ENCODE data around the gene DNPH1. TPM values are rescaled to one million over a fixed set of nuclear protein-coding genes. Genes with fewer than 3 reads are reported as not detected.

Gene DNPH1
- total and polyA plus RNA-seq, 4 donors, result 18.1 to 70.6 (median 67.0) TPM

DNA sequence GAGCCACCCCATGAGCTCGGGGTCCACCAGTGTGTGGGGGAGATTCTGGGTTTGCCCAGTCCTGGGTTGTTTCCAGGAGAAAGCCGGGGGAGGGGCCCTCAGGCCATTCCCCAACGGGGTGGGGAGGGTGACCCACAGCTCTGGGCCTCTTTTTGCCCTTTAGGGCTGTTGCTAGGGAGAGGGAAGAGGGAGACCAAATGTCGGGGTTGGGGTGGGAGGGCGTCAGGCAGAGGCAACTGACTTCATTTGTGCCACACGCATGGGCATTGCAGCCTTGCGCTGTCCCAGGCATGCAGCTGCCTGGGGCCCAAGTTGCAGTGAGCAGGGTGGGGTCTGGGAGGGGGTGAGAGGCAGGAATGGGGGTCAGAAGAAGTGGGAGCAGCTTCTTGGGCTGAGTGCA lies 49.2 kb downstream of the DNPH1 start:
- no peak for DNase-seq (ENCODE audit: low read depth in 4 of 6, low spot score in 6 of 6)
- H3K36me3 ChIP-seq (ENCODE audit: control insufficient read depth, insufficient read depth, low read length), result peaks cover 62% of the 10 kb centered on the region
- H3K27ac ChIP-seq (ENCODE audit: low read depth, low read length), result no peak overlapping the region
- no peaks in the 10 kb centered on the region for H3K27me3 ChIP-seq (ENCODE audit: control insufficient read depth, insufficient read depth, low read length)
- H3K4me3 ChIP-seq (ENCODE audit: low read depth, low read length), result no peak overlapping the region
- WGBS (ENCODE audit: insufficient coverage), result 83% methylated on average over 6 of the region's 7 CpGs
- no peaks in the 10 kb centered on the region for H3K9me3 ChIP-seq (ENCODE audit: control insufficient read depth, insufficient read depth, low read length)
- H3K4me1 ChIP-seq (ENCODE audit: control insufficient read depth, insufficient read depth, low read length), result peaks cover 23% of the 10 kb centered on the region

DNA sequence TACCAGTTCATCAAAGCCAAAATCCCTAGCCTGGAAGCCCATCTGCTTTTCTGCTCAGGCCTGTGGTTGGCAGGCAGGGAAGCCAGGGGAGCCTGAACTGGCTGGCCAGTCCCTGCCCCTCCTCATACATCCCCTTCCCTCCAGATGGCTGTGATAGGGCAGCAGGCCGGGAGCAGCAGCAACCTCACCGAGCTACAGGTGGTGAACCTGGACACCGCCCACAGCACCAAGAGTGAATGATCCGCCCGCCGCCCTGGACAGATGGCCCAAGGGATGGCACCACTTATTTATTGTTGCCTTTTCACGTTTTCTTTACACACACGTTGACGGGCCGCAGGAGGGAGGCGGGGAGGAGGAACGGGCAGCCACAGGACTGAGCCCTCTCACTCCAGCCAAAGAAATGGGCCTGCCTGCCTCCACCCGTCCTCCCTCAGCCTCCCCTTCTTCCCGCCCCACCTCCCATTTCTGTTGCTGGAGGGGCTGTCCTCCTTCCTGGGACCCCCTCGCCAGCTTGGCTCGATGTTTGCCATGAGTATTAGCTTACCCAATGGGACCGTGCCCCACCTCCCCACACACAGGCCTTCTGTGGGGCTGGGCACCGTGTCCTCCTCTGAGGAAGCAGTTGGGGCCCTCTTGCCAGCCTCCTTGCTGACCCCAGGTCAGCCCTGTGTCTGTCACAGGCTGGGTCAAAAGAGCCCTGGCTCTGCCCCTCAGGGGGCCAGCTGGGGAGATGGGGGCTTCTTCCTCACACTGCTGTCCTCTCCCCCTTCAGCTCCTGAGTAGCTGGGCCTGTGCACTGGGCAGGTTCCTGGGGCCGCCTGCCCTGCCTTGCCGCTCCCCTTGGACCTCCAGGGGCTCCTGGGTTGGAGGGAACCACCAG lies 50.1 kb downstream of the DNPH1 start:
- Histone ChIP-seq H3K27me3 (ENCODE audit: control insufficient read depth, insufficient read depth, low read length) (no peaks in the 10 kb centered on the region), H3K4me1 (ENCODE audit: control insufficient read depth, insufficient read depth, low read length) (peaks cover 23% of the 10 kb centered on the region), H3K27ac (ENCODE audit: low read depth, low read length) (no peak overlapping the region), H3K36me3 (ENCODE audit: control insufficient read depth, insufficient read depth, low read length) (peaks cover 57% of the 10 kb centered on the region), H3K4me3 (ENCODE audit: low read depth, low read length) (no peak overlapping the region), H3K9me3 (ENCODE audit: control insufficient read depth, insufficient read depth, low read length) (no peaks in the 10 kb centered on the region)
- WGBS (ENCODE audit: insufficient coverage), result 84% methylated on average over 18 of the region's 20 CpGs
- DNase-seq (ENCODE audit: low read depth in 4 of 6, low spot score in 6 of 6), result no peak

DNA sequence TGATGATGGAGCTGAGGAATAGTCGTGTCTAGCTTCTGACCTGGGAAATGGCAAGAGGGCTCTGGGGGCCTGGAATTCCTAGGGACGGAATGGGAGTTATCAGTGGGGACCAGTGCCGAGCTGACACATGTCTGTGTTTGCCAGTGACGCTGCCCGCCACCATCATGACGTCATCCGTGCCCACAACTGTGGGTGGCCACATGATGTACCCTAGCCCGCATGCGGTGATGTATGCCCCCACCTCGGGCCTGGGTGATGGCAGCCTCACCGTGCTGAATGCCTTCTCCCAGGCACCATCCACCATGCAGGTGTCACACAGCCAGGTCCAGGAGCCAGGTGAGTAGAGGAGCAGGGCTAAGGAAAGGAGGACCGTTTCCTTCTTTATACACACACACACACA lies 51.1 kb downstream of the DNPH1 start:
- H3K9me3 ChIP-seq (ENCODE audit: control insufficient read depth, insufficient read depth, low read length), result no peaks in the 10 kb centered on the region
- H3K27me3 ChIP-seq (ENCODE audit: control insufficient read depth, insufficient read depth, low read length), result no peaks in the 10 kb centered on the region
- peaks cover 33% of the 10 kb centered on the region for H3K4me1 ChIP-seq (ENCODE audit: control insufficient read depth, insufficient read depth, low read length)
- no peak for DNase-seq (ENCODE audit: low read depth in 4 of 6, low spot score in 6 of 6)
- no peak overlapping the region for H3K27ac ChIP-seq (ENCODE audit: low read depth, low read length)
- peaks cover 59% of the 10 kb centered on the region for H3K36me3 ChIP-seq (ENCODE audit: control insufficient read depth, insufficient read depth, low read length)
- WGBS (ENCODE audit: insufficient coverage), result 91% methylated on average over 6 of the region's 12 CpGs
- H3K4me3 ChIP-seq (ENCODE audit: low read depth, low read length), result no peak overlapping the region

DNA sequence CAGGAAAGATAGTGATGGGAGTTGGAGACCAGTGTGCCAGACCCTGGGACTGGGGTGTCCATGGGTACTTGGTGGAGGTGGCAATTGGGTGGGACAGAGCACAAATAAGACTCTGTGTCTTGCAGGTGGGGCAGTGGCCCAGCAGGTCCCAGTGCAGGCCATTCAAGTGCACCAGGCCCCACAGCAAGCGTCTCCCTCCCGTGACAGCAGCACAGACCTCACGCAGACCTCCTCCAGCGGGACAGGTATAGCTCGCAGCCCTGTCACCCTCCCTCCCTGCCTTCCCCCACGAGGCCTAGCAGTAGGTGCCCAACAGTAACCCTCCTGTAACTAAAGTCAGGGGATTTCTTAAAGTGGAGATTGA lies 52.9 kb downstream of the DNPH1 start:
- peaks cover 59% of the 10 kb centered on the region for H3K36me3 ChIP-seq (ENCODE audit: control insufficient read depth, insufficient read depth, low read length)

DNA sequence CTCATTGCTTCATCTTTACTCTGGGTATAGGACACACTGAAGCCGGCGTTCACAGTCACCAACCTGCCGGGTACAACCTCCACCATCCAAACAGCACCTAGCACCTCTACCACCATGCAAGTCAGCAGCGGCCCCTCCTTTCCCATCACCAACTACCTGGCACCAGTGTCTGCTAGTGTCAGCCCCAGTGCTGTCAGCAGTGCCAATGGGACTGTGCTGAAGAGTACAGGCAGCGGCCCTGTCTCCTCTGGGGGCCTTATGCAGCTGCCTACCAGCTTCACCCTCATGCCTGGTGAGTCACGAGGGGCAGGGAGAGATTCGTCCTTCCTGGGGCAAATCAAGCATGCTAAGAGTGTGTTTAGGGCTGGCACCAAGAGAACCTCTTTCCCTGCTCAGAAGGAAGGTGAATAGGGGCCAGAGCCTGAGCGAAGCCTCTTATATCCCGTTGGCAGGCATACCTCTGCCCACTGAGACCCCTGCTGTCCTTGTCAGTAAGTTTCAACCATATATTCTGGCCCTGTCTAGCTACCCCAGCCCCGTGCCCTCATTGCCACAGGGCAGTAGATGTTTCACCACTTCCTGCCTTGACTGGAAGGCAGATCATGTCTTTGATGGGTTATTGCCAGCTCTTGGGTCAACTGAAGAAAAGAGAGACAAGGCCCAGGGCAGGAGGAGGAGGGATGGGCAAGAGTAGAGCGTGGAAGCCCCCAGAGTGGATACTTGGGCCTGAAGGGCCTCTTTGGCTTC lies 53.4 kb downstream of the DNPH1 start:
- Histone ChIP-seq H3K27ac (ENCODE audit: low read depth, low read length) (no peak overlapping the region), H3K9me3 (ENCODE audit: control insufficient read depth, insufficient read depth, low read length) (no peaks in the 10 kb centered on the region), H3K36me3 (ENCODE audit: control insufficient read depth, insufficient read depth, low read length) (peaks cover 57% of the 10 kb centered on the region), H3K4me1 (ENCODE audit: control insufficient read depth, insufficient read depth, low read length) (peaks cover 34% of the 10 kb centered on the region), H3K27me3 (ENCODE audit: control insufficient read depth, insufficient read depth, low read length) (no peaks in the 10 kb centered on the region), H3K4me3 (ENCODE audit: low read depth, low read length) (no peak overlapping the region)
- WGBS (ENCODE audit: insufficient coverage), result 95% methylated on average over 9 of the region's 11 CpGs
- DNase-seq (ENCODE audit: low read depth in 4 of 6, low spot score in 6 of 6), result no peak

More for the DNA sequence above, 52.9 kb downstream of the DNPH1 start:
- WGBS (ENCODE audit: insufficient coverage), result 100% methylated on average over 2 of the region's 6 CpGs
- H3K27me3 ChIP-seq (ENCODE audit: control insufficient read depth, insufficient read depth, low read length), result no peaks in the 10 kb centered on the region
- H3K4me1 ChIP-seq (ENCODE audit: control insufficient read depth, insufficient read depth, low read length), result peaks cover 35% of the 10 kb centered on the region
- no peak overlapping the region for H3K4me3 ChIP-seq (ENCODE audit: low read depth, low read length)
- no peak overlapping the region for H3K27ac ChIP-seq (ENCODE audit: low read depth, low read length)
- DNase-seq (ENCODE audit: low read depth in 4 of 6, low spot score in 6 of 6), result no peak
- no peaks in the 10 kb centered on the region for H3K9me3 ChIP-seq (ENCODE audit: control insufficient read depth, insufficient read depth, low read length)

Other genes starting within 250 kb of the DNPH1 start
- 10 to 100 TPM; 42.9 to 56.6 TPM for gene PPP2R5D, start 244.9 kb downstream of the DNPH1 start, total RNA-seq
- 10 to 100 TPM; 80.3 to 86.8 TPM for gene PPP2R5D, start 244.9 kb downstream of the DNPH1 start, polyA plus RNA-seq (ENCODE audit: insufficient read length in 2 of 2)
- 100 to 1,000 TPM in 1 of 2 donors, 10 to 100 TPM in 1; 31.5 to 106 TPM for gene MEA1, start 215.5 kb downstream of the DNPH1 start, total RNA-seq
- gene MEA1, start 215.5 kb downstream of the DNPH1 start, polyA plus RNA-seq (ENCODE audit: insufficient read length in 2 of 2), result 100 to 1,000 TPM; 105 to 109 TPM
- gene KLHDC3, start 215.2 kb downstream of the DNPH1 start, total RNA-seq, result 100 to 1,000 TPM; 106 to 121 TPM
- gene KLHDC3, start 215.2 kb downstream of the DNPH1 start, polyA plus RNA-seq (ENCODE audit: insufficient read length in 2 of 2), result 100 to 1,000 TPM; 133 to 136 TPM
- 10 to 100 TPM; 51.8 to 71.2 TPM for gene RRP36, start 207.9 kb downstream of the DNPH1 start, total RNA-seq
- gene RRP36, start 207.9 kb downstream of the DNPH1 start, polyA plus RNA-seq (ENCODE audit: insufficient read length in 2 of 2), result 10 to 100 TPM; 71.7 to 74.4 TPM
- gene CUL7, start 175.6 kb downstream of the DNPH1 start, total RNA-seq, result 10 to 100 TPM; 15.2 to 36.1 TPM
- gene CUL7, start 175.6 kb downstream of the DNPH1 start, polyA plus RNA-seq (ENCODE audit: insufficient read length in 2 of 2), result 10 to 100 TPM; 21.1 to 24.4 TPM
- gene MRPL2, start 170.0 kb downstream of the DNPH1 start, total RNA-seq, result 10 to 100 TPM; 11.8 to 29.7 TPM
- 10 to 100 TPM; 50.3 to 57.1 TPM for gene MRPL2, start 170.0 kb downstream of the DNPH1 start, polyA plus RNA-seq (ENCODE audit: insufficient read length in 2 of 2)
- 10 to 100 TPM; 23.4 to 49.9 TPM for gene KLC4, start 169.8 kb downstream of the DNPH1 start, total RNA-seq
- gene KLC4, start 169.8 kb downstream of the DNPH1 start, polyA plus RNA-seq (ENCODE audit: insufficient read length in 2 of 2), result 10 to 100 TPM; 42.8 to 77.4 TPM
- gene PTK7, start 153.2 kb downstream of the DNPH1 start, total RNA-seq, result 100 to 1,000 TPM in 1 of 2 donors, 10 to 100 TPM in 1; 43.7 to 126 TPM
- gene PTK7, start 153.2 kb downstream of the DNPH1 start, polyA plus RNA-seq (ENCODE audit: insufficient read length in 2 of 2), result 10 to 100 TPM; 61.9 to 89.6 TPM
- 10 to 100 TPM in 1 of 2 donors, 1 to 10 TPM in 1; 6.8 to 17.7 TPM for gene SRF, start 58.2 kb downstream of the DNPH1 start, total RNA-seq
- 10 to 100 TPM; 20.2 to 21.7 TPM for gene SRF, start 58.2 kb downstream of the DNPH1 start, polyA plus RNA-seq (ENCODE audit: insufficient read length in 2 of 2)
- gene CUL9, start 47.3 kb downstream of the DNPH1 start, total RNA-seq, result 10 to 100 TPM; 20.8 to 43.2 TPM
- 10 to 100 TPM; 42.2 to 68.5 TPM for gene CUL9, start 47.3 kb downstream of the DNPH1 start, polyA plus RNA-seq (ENCODE audit: insufficient read length in 2 of 2)
- gene TTBK1, start 14.0 kb upstream of the DNPH1 start, total RNA-seq, result 10 to 100 TPM in 1 of 2 donors, 1 to 10 TPM in 1; 6.1 to 12.3 TPM
- 10 to 100 TPM; 26.3 to 29.9 TPM for gene TTBK1, start 14.0 kb upstream of the DNPH1 start, polyA plus RNA-seq (ENCODE audit: insufficient read length in 2 of 2)
- gene SLC22A7, start 68.8 kb upstream of the DNPH1 start, total RNA-seq, result under 1 TPM; 0.20 to 0.28 TPM
- gene SLC22A7, start 68.8 kb upstream of the DNPH1 start, polyA plus RNA-seq (ENCODE audit: insufficient read length in 2 of 2), result 1 to 10 TPM in 1 of 2 donors, under 1 TPM in 1; 0.71 to 2.2 TPM
- 1 to 10 TPM; 5.7 to 8.4 TPM for gene CRIP3, start 79.3 kb upstream of the DNPH1 start, total RNA-seq
- 10 to 100 TPM; 18.6 to 39.9 TPM for gene CRIP3, start 79.3 kb upstream of the DNPH1 start, polyA plus RNA-seq (ENCODE audit: insufficient read length in 2 of 2)
- gene ZNF318, start 140.2 kb upstream of the DNPH1 start, total RNA-seq, result 10 to 100 TPM; 17.7 to 22.5 TPM
- 10 to 100 TPM; 24.6 to 29.2 TPM for gene ZNF318, start 140.2 kb upstream of the DNPH1 start, polyA plus RNA-seq (ENCODE audit: insufficient read length in 2 of 2)
- 10 to 100 TPM; 15.8 to 25.2 TPM for gene ABCC10, start 198.1 kb upstream of the DNPH1 start, total RNA-seq
- gene ABCC10, start 198.1 kb upstream of the DNPH1 start, polyA plus RNA-seq (ENCODE audit: insufficient read length in 2 of 2), result 10 to 100 TPM; 36.0 to 55.8 TPM
- gene DLK2, start 226.1 kb upstream of the DNPH1 start, total RNA-seq, result 1 to 10 TPM; 3.5 to 4.1 TPM
- gene DLK2, start 226.1 kb upstream of the DNPH1 start, polyA plus RNA-seq (ENCODE audit: insufficient read length in 2 of 2), result 10 to 100 TPM; 13.6 to 14.5 TPM
- gene TJAP1, start 248.1 kb upstream of the DNPH1 start, total RNA-seq, result 10 to 100 TPM in 1 of 2 donors, 1 to 10 TPM in 1; 8.8 to 18.2 TPM
- gene TJAP1, start 248.1 kb upstream of the DNPH1 start, polyA plus RNA-seq (ENCODE audit: insufficient read length in 2 of 2), result 10 to 100 TPM; 33.9 to 46.4 TPM

Measured in spinal cord (tissue), 10 donors.